GM12878 (cell line): ENCODE results near the gene TAS1R2.

ENCODE experiments used
- CTCF ChIP-seq, 3 experiments: IDR thresholded peaks in 2 of 3; conservative IDR thresholded peaks in 1 of 3; 2 replicates each; pipeline ENCODE4 v1.5.1; 2011; ENCODE audit warnings: low read depth in 3 of 3, low read length in 3 of 3, mild to moderate bottlenecking in 3 of 3, control low read depth in 2 of 3, moderate library complexity in 2 of 3, inconsistent platforms in 1 of 3, mixed read lengths in 1 of 3; ENCODE audit not compliant: control insufficient read depth in 2 of 3, insufficient read depth in 1 of 3; ENCODE audit errors: extremely low read depth in 1 of 3
- EP300 ChIP-seq, 2 experiments: fragments of 150-350 bp in 1 of 2; IDR thresholded peaks; 2 replicates each; pipeline ENCODE4 v1.6.1; 2011 to 2012; ENCODE audit warnings: low read depth in 2 of 2, low read length in 2 of 2, borderline replicate concordance in 1 of 2, improper control_type of control experiment in 1 of 2, inconsistent platforms in 1 of 2; ENCODE audit not compliant: control insufficient read depth in 1 of 2
- JUND ChIP-seq: IDR thresholded peaks from 2 replicates; pipeline ENCODE4 v1.6.1; 2012; ENCODE audit warnings: low read depth, mild to moderate bottlenecking, low read length, improper control_type of control experiment, moderate library complexity
- MTA3 ChIP-seq: IDR thresholded peaks from 2 replicates; pipeline ENCODE4 v1.6.1; 2012; ENCODE audit warnings: low read length, inconsistent platforms, borderline replicate concordance
- WRNIP1 ChIP-seq: IDR thresholded peaks from 2 replicates; pipeline ENCODE4 v1.6.1; 2011; ENCODE audit warnings: low read depth, low read length, improper control_type of control experiment, borderline replicate concordance

GRCh38 chr1:18840145-18840544, 19.3 kb downstream of the TAS1R2 start:
- TF ChIP-seq CTCF (IDR thresholded peaks at IDR 0.05 in 2 of 3, conservative IDR thresholded peaks at IDR 0.05 in 1 of 3; ENCODE audit: control insufficient read depth in 2 of 3, extremely low read depth in 1 of 3, insufficient read depth in 1 of 3, low read depth in 3 of 3, low read length in 3 of 3): no peak
- TF ChIP-seq EP300 (IDR thresholded peaks at IDR 0.05; ENCODE audit: borderline replicate concordance in 1 of 2, control insufficient read depth in 1 of 2, low read depth in 2 of 2, low read length in 2 of 2): no peak
- no peak for TF ChIP-seq WRNIP1
- TF ChIP-seq MTA3: no peak
- no peak for TF ChIP-seq JUND
